Fibroblast of peridontal ligament (primary cell): ENCODE data around the gene PHYHIPL.

Experiments
- DNase-seq: peaks from one replicate; pipeline ENCODE4 v3.0.0-alpha.2; 2010; ENCODE audit errors: extremely low read depth

Gene PHYHIPL

DNA sequence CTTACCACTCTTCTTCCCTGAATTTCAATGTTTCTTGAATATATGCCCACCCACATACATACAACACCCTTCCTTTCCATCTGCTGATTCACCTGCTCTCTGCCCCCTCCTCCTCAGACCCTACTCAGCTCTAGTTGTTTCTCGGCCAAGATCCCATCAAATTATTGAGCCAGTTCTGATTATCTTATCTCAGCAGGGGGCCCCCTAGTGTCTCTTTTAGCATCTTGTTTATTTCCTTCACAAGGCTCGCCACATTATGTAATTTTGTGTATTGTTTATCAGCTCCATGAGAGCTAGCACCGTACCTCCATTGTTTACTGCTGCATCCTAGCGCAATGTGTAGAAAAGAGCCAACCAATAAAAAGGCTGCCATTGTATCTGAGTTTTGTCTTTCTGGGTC lies 114.0 kb downstream of the PHYHIPL start:
- DNase-seq: no peak
